Mucosa of descending colon (tissue), 3 donors: ENCODE measurements around the gene GIPC2. TPM values are rescaled to one million over a fixed set of nuclear protein-coding genes. Genes with fewer than 3 reads are reported as not detected.

Experiments used
- ATAC-seq: fragments of 200-7000 bp; cut with Tn5 transposase; one replicate; pipeline ENCODE4 v1.9.1; 2020; ENCODE audit warnings: mild to moderate bottlenecking, moderate library complexity
- DNase-seq, 3 donors: peaks; one replicate each; pipeline ENCODE4 v3.0.0-alpha.2; 2020
- H3K36me3 ChIP-seq: fragments of 200-600 bp; one replicate; pipeline ENCODE4 v1.8.0; 2021; ENCODE audit warnings: low read depth, mild to moderate bottlenecking
- H3K4me1 ChIP-seq: fragments of 200-600 bp; one replicate; pipeline ENCODE4 v1.8.0; 2021; ENCODE audit warnings: low read depth, mild to moderate bottlenecking
- H3K4me3 ChIP-seq: fragments of 200-600 bp; one replicate; pipeline ENCODE4 v1.8.0; 2021; ENCODE audit warnings: mild to moderate bottlenecking
- H3K9me3 ChIP-seq: fragments of 200-600 bp; one replicate; pipeline ENCODE4 v1.8.0; 2021; ENCODE audit warnings: mild to moderate bottlenecking
- intact Hi-C, 2 donors: fragments of 100-400 bp; cut with DNase I in 1 of 2; cut with micrococcal nuclease in 1 of 2; formaldehyde crosslinking; loops; one replicate each; pipeline versions ENCODE4 v1.11.0 to v1.11.1; 2022; cut with DNase I, micrococcal nuclease
- total RNA-seq, 3 donors: library from RNA; stranded (reverse); fragmentation: NEBNext Ultra II Directional in 2 of 3; extraction: Animal tissue kit (Norgen Biotek cat#: 25700) in 2 of 3; gene quantifications; one replicate each; pipeline versions ENCODE4 v1.2.1 to v1.2.4, GENCODE V29; 2021 to 2023
- TF ChIP-seq, protein P1 (sequence below): fragments of 200-600 bp; IDR thresholded peaks from one replicate; pipeline ENCODE4 v1.8.0; 2022; ENCODE audit warnings: antibody characterized with exemption, mild to moderate bottlenecking
- donor health status: DM: no; HTN: no; CAD: no; lungs with moderate emphysema.
- donor health status: DM: no; HTN: no; CAD: no.
- donor health status: DM: no; HTN: yes; CAD: no.

The GIPC2 gene
- total RNA-seq, 3 donors from 2014 or later, result 12.8 to 34.7 (median 27.9) TPM

DNA sequence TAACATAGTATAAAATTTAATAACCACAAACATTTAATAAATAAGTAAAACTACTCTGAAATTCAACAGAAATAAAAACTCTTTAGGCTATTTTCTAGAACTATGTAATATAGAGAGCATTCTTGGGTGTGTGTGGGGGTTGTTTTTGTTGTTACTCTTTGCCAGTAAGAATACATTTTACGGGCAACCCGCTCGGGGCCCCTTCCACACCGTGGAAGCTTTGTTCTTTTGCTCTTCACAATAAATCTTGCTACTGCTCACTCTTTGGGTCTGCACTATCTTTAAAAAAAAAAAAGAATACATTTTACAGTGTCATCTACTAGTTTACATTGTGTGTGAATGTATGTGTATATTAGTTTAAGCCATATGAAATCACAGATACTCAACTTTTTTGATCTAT, 16.0 kb upstream of the GIPC2 start:
- no peaks in the 10 kb centered on the region for H3K36me3 ChIP-seq
- H3K4me1 ChIP-seq, result no peaks in the 10 kb centered on the region
- DNase-seq, result no peak
- H3K4me3 ChIP-seq, result no peak overlapping the region
- TF ChIP-seq, protein P1, sequence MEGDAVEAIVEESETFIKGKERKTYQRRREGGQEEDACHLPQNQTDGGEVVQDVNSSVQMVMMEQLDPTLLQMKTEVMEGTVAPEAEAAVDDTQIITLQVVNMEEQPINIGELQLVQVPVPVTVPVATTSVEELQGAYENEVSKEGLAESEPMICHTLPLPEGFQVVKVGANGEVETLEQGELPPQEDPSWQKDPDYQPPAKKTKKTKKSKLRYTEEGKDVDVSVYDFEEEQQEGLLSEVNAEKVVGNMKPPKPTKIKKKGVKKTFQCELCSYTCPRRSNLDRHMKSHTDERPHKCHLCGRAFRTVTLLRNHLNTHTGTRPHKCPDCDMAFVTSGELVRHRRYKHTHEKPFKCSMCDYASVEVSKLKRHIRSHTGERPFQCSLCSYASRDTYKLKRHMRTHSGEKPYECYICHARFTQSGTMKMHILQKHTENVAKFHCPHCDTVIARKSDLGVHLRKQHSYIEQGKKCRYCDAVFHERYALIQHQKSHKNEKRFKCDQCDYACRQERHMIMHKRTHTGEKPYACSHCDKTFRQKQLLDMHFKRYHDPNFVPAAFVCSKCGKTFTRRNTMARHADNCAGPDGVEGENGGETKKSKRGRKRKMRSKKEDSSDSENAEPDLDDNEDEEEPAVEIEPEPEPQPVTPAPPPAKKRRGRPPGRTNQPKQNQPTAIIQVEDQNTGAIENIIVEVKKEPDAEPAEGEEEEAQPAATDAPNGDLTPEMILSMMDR, result no peak
- intact Hi-C loops, result no loop called here
- no peaks in the 10 kb centered on the region for H3K9me3 ChIP-seq
- no peak for ATAC-seq

- TF ChIP-seq, protein P1, result no peak
- Histone ChIP-seq H3K36me3 (no peaks in the 10 kb centered on the region), H3K4me1 (no peaks in the 10 kb centered on the region), H3K9me3 (no peaks in the 10 kb centered on the region), H3K4me3 (no peak overlapping the region)
- ATAC-seq (no peak), DNase-seq (no peak)
- intact Hi-C loops, result no loop called here
Measured at GRCh38 chr1:78032996-78033796, 12.6 kb upstream of the GIPC2 start.

DNA sequence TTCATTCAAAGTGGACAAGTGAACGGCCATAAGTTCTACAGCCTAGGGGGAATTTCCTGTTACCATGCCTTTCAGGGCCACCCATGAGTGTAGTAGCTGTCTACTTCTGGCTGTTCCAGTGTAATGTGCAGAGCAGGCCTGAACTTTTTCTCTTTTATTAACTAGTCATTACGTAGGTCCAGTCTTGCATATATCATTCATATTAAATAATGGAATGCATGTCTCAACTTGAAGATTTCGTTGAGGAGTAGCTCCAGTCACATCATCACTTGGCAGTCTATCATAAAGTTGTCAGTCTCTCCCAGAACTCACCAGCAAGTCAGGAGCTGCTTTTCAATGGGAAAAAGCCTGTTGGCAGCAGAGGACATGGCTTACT, 12.0 kb upstream of the GIPC2 start:
- DNase-seq, result no peak
- intact Hi-C loops, result no loop called here
- ATAC-seq, result no peak
- Histone ChIP-seq H3K4me1 (no peaks in the 10 kb centered on the region), H3K36me3 (no peaks in the 10 kb centered on the region), H3K9me3 (no peaks in the 10 kb centered on the region), H3K4me3 (no peak overlapping the region)
- TF ChIP-seq, protein P1, result no peak

DNA sequence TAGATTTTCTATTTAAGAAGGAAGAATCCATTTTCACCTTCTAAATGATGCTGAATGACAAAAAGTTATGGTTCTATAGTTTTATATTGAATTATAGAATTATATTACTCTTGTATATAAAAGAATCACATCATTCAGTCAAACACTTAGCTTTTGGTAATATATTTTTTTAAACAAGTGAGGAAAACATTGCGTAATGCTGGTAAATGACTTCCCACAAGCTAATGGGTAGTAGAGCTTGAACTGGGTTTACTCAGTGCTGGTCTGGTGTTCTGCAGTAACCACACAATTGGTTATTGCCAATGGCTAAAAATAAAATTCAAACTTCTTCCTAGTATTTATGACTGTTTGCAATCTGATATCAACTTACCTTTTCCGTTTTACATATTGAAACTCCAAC, 10.6 kb upstream of the GIPC2 start:
- Histone ChIP-seq H3K4me3 (no peak overlapping the region), H3K9me3 (no peaks in the 10 kb centered on the region), H3K36me3 (no peaks in the 10 kb centered on the region), H3K4me1 (no peaks in the 10 kb centered on the region)
- no peak for ATAC-seq
- intact Hi-C loops, result no loop called here
- TF ChIP-seq, protein P1, result no peak
- DNase-seq, result no peak

DNA sequence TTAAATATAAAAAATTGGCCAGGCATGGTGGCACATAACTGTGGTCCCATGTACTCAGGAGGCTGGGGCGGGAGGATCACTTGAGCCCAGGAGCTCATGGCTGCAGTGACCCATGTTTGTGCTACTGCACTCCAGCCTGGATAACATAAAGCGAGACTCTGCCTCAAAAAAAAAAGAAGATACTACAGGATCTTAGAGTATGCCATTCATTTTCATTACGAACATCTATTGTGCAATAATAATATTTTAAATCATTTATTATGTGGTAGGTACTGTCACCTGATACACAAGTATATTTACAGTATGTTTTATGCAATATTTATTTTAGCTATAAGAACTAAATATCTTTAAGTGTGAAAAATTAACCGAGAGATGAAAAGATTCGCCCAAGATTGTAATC, 9.3 kb upstream of the GIPC2 start:
- Histone ChIP-seq H3K9me3 (no peaks in the 10 kb centered on the region), H3K4me3 (no peak overlapping the region), H3K36me3 (no peaks in the 10 kb centered on the region), H3K4me1 (no peaks in the 10 kb centered on the region)
- TF ChIP-seq, protein P1, result no peak
- intact Hi-C loops, result no loop called here
- DNase-seq (no peak), ATAC-seq (no peak)
